Pancreas (tissue), 10 donors: ENCODE measurements around the gene FAU. TPM values are rescaled to one million over a fixed set of nuclear protein-coding genes. Genes with fewer than 3 reads are reported as not detected.

ENCODE experiments used
- ATAC-seq, 4 donors: fragments of 200-7000 bp; cut with Tn5 transposase; one replicate each; pipeline versions ENCODE4 v1.8.0 to v1.9.1; 2020; ENCODE audit warnings: mild to moderate bottlenecking in 4 of 4, moderate library complexity in 4 of 4
- DNase-seq, 6 donors: peaks; one replicate each; pipeline ENCODE4 v3.0.0-alpha.2; 2020
- FAIRE-seq: peaks from 2 replicates; lab custom pipeline; 2012; peaks lifted over from hg19 to GRCh38; lab: Jason Lieb, UNC
- H3K27ac ChIP-seq, 4 donors: fragments of 200-600 bp; sonication (generic); 1 replicate in 3 of 4; 2 replicates in 1 of 4; pipeline versions ENCODE4 v1.5.0 to v1.8.0; 2020
- H3K27me3 ChIP-seq, 4 donors: fragments of 200-600 bp; one replicate each; pipeline ENCODE4 v1.8.0; 2021
- H3K36me3 ChIP-seq, 3 donors: fragments of 200-600 bp; sonication (generic) in 1 of 3; one replicate each; pipeline versions ENCODE4 v1.5.0 to v1.8.0; 2020 to 2021
- H3K4me1 ChIP-seq, 3 donors: fragments of 200-600 bp; one replicate each; pipeline ENCODE4 v1.8.0; 2021
- H3K4me3 ChIP-seq, 4 donors: fragments of 200-600 bp; sonication (generic) in 2 of 4; one replicate each; pipeline versions ENCODE4 v1.5.0 to v1.8.0; 2020 to 2021
- H3K9me3 ChIP-seq, 4 donors: fragments of 200-600 bp; one replicate each; pipeline ENCODE4 v1.8.0; 2021
- CTCF ChIP-seq, 4 donors: fragments of 200-600 bp; sonication (generic) in 3 of 4; IDR thresholded peaks; one replicate each; pipeline versions ENCODE4 v1.5.0 to v1.8.0; 2021; ENCODE audit warnings: antibody characterized with exemption in 4 of 4
- WGBS, 2 donors: extraction: QIAGEN DNeasy Blood & Tissue Kit; methylation state at CpG; one replicate each; pipeline ENCODE4 v1.1.7; 2013; 5-methylcytosine and 5-hydroxymethylcytosine counted together
- intact Hi-C, 3 donors: fragments of 100-400 bp; cut with DNase I; formaldehyde crosslinking; loops; one replicate each; pipeline versions ENCODE4 v1.11.1 to v1.14.2; 2022
- polyA plus RNA-seq, 2 donors: library from polyadenylated mRNA; stranded (reverse); fragments of 200-250 nt; gene quantifications; one replicate each; pipeline ENCODE4 v1.2.3, GENCODE V29; 2013
- total RNA-seq, 6 donors: library from RNA; stranded (reverse); fragmentation: NEBNext Ultra II Directional in 4 of 6; extraction: Animal tissue kit (Norgen Biotek cat#: 25700) in 4 of 6; gene quantifications; one replicate each; pipeline versions ENCODE4 v1.2.1 to v1.2.4, GENCODE V29; 2021 to 2023
- donor health status: healthy with polysubstance abuse.
- donor health status: DM: no; HTN: no; CAD: no; lungs with moderate emphysema.
- donor health status: DM: no; HTN: no; CAD: no.
- donor health status: control.
- donor health status: control.
- donor health status: Bipolar disorder and iron deficiency.
- donor health status: DM: yes; HTN: yes; CAD: no.
- donor health status: DM: no; HTN: no; CAD: no.
- donor health status: DM: no; HTN: no; CAD: no.
- donor health status: DM: yes; HTN: yes; CAD: no.

Gene FAU
- total and polyA plus RNA-seq, 8 donors = 493 to 810 (median 535) TPM

GRCh38 chr11:65118097-65118837 is 3.7 kb downstream of the FAU start:
- DNase-seq (peak in 4 of 6 donors; percentile 13 to 58 (median 54)), FAIRE-seq (no peak), ATAC-seq (no peak)
- Histone ChIP-seq H3K36me3 (peaks cover 2 to 19% (median 3%) of the 10 kb centered on the region in 3 donors), H3K9me3 (no peaks in the 10 kb centered on the region), H3K27ac (no peak overlapping the region), H3K4me3 (no peak overlapping the region), H3K4me1 (peaks cover 29 to 40% (median 36%) of the 10 kb centered on the region in 3 donors), H3K27me3 (no peaks in the 10 kb centered on the region)
- intact Hi-C loops = loop anchor here in 1 of 3 donors (10.0 kb wide), 1 partner anchor 103 kb away; the partner anchor contains the start of gene ARL2
- TF ChIP-seq CTCF (IDR thresholded peaks at IDR 0.05) = no peak
- 75 to 81% methylated on average over 18 of the region's 18 CpGs for WGBS, 2 donors

- peak; percentile 91 for FAIRE-seq
- peak; percentile 72 to 89 (median 82) for ATAC-seq
- intact Hi-C loops = loop anchor here in 1 of 3 donors (10.0 kb wide), 1 partner anchor 103 kb away; the partner anchor contains the start of gene ARL2
Observed at GRCh38 chr11:65117206-65118096, 4.5 kb downstream of the FAU start, which contains the start of gene ZNHIT2. TSS of gene ZNHIT2 (minus strand) at chr11:65117701. CDS start at chr11:65117653, 48 bp downstream.

GRCh38 chr11:65116370-65117205 is 5.3 kb downstream of the FAU start:
- ATAC-seq (peak in 3 of 4 donors; percentile 3 to 10 (median 5)), FAIRE-seq (no peak), DNase-seq (peak in 5 of 6 donors; percentile 49 to 88 (median 75))
- no peaks in the 10 kb centered on the region for H3K9me3 ChIP-seq
- intact Hi-C loops = loop anchor here in 1 of 3 donors (10.0 kb wide), 1 partner anchor 102 kb away; the partner anchor contains the start of gene ARL2
- H3K27me3 ChIP-seq = no peaks in the 10 kb centered on the region
- peak overlapping the region; percentile 81 to 97 (median 84) for H3K27ac ChIP-seq
- H3K4me1 ChIP-seq = peaks cover 34 to 45% (median 37%) of the 10 kb centered on the region in 3 donors
- H3K36me3 ChIP-seq = peaks cover 2 to 19% (median 3%) of the 10 kb centered on the region in 3 donors
- 12 to 14% methylated on average over 62 to 68 of the region's 68 CpGs for WGBS, 2 donors
- no peak for TF ChIP-seq CTCF (IDR thresholded peaks at IDR 0.05)
- H3K4me3 ChIP-seq = peak overlapping the region; percentile 43 to 88 (median 82)

More at GRCh38 chr11:65117206-65118096, 4.5 kb downstream of the FAU start, which contains the start of gene ZNHIT2:
- peak within 1 kb of the TSS; percentile 43 to 88 (median 82) for H3K4me3 ChIP-seq
- 0 to 1% methylated on average over 89 of the region's 89 CpGs for WGBS, 2 donors
- H3K4me1 ChIP-seq = peaks cover 34 to 45% (median 37%) of the 10 kb centered on the region in 3 donors
- peak within 1 kb of the TSS; percentile 81 to 97 (median 84) for H3K27ac ChIP-seq
- H3K36me3 ChIP-seq = peaks cover 2 to 19% (median 3%) of the 10 kb centered on the region in 3 donors
- peak; percentile 88 to 94 (median 90) for TF ChIP-seq CTCF (IDR thresholded peaks at IDR 0.05)
- peak; percentile 98 to 100 (median 100) for DNase-seq
- H3K9me3 ChIP-seq = no peaks in the 10 kb centered on the region
- no peaks in the 10 kb centered on the region for H3K27me3 ChIP-seq
